Measurements from ENCODE around the gene DIPK1C.

- TF ChIP-seq POLR2A (IDR thresholded peaks at IDR 0.05; ENCODE audit: low read depth, low read length) (no peak), POLR2AphosphoS5 (IDR thresholded peaks at IDR 0.05; ENCODE audit: low read depth, low read length) (no peak), TAF1 (IDR thresholded peaks at IDR 0.05; ENCODE audit: low read depth, low read length) (no peak), SPI1 (IDR thresholded peaks at IDR 0.05; ENCODE audit: low read depth, low read length) (no peak), PAX5 (IDR thresholded peaks at IDR 0.05; ENCODE audit: insufficient read depth, low read length, severe bottlenecking) (no peak), POU2F2 (IDR thresholded peaks at IDR 0.05; ENCODE audit: low read depth, low read length) (no peak)
Observed at GRCh38 chr18:74438091-74438490, 19.0 kb downstream of the DIPK1C start.

All from GM12891 (cell line).